Measurements from ENCODE around the gene GHR. TPM values are rescaled to one million over a fixed set of nuclear protein-coding genes. Genes with fewer than 3 reads are reported as not detected.

The GHR gene
- total and polyA plus RNA-seq, 2 donors (not counting 3 experiments of a cell fraction or from before 2014, with no cell fraction given), result 0.27 to 0.28 TPM

- ChIA-PET POLR2A (no interaction called here), CTCF (interaction anchor here (0.6 to 3.2 kb wide), 2 partner anchors 10 to 370 kb away, joined by 3 to 11 read pairs; no protein-coding TSS in a partner anchor)
- Histone ChIP-seq H3K36me3 (ENCODE audit: control insufficient read depth in 2 of 2, extremely low read depth in 1 of 2, insufficient read depth in 2 of 2, low read length in 2 of 2) (no peaks in the 10 kb centered on the region), H3K79me2 (ENCODE audit: control insufficient read depth, insufficient read depth, low read length) (no peaks in the 10 kb centered on the region), H3K9me3 (replicated peaks; ENCODE audit: control insufficient read depth, insufficient read depth, low read length) (no peaks in the 10 kb centered on the region), H3K9ac (replicated peaks; ENCODE audit: extremely low read depth, insufficient read depth, low read length) (no peak overlapping the region), H4K20me1 (replicated peaks; ENCODE audit: control insufficient read depth, extremely low read depth, insufficient read depth, low read length) (no peaks in the 10 kb centered on the region), H3K9me1 (replicated peaks; ENCODE audit: control insufficient read depth, extremely low read depth, insufficient read depth, low read length) (no peaks in the 10 kb centered on the region), H2AFZ (ENCODE audit: low read depth, low read length) (no peak overlapping the region), H3K4me1 (ENCODE audit: control insufficient read depth, extremely low read depth, insufficient read depth, low read length) (no peaks in the 10 kb centered on the region), H3K4me3 (replicated peaks in 1 of 3; ENCODE audit: insufficient read depth in 1 of 3, low read depth in 1 of 3, low read length in 3 of 3) (no peak overlapping the region), H3K27ac (ENCODE audit: insufficient read depth, low read depth, low read length) (no peak overlapping the region), H3K4me2 (ENCODE audit: insufficient read depth, low read length) (no peak overlapping the region), H3K27me3 (ENCODE audit: control insufficient read depth in 2 of 2, insufficient read depth in 2 of 2, low read length in 2 of 2) (no peaks in the 10 kb centered on the region)
- no TSS peak for BruUV-seq (replicated peaks)
- TF ChIP-seq GATA2 (IDR thresholded peaks at IDR 0.05; ENCODE audit: insufficient read depth, insufficient read length, low read depth, low read length) (no peak), MAX (IDR thresholded peaks at IDR 0.05; ENCODE audit: insufficient read depth, insufficient read length) (no peak), POLR2AphosphoS5 (IDR thresholded peaks at IDR 0.05; ENCODE audit: insufficient read depth, low read depth, low read length) (no peak), MYC (IDR thresholded peaks at IDR 0.05; ENCODE audit: low read depth, low read length) (no peak), POLR2A (IDR thresholded peaks at IDR 0.05; ENCODE audit: low read depth, low read length) (no peak), JUN (IDR thresholded peaks at IDR 0.05; ENCODE audit: borderline replicate concordance, insufficient read depth, insufficient read length, low read depth) (no peak), FOS (IDR thresholded peaks at IDR 0.05; ENCODE audit: borderline replicate concordance, insufficient read depth, low read length) (no peak), EZH2 (IDR thresholded peaks at IDR 0.05; ENCODE audit: borderline replicate concordance, low read depth, low read length, severe bottlenecking) (no peak)
- intact Hi-C loops (cut with micrococcal nuclease) (no loop called here), dilution Hi-C loops (cut with MboI; ENCODE audit: extremely low pct_ligation_motif_present, low sequenced_read_pairs) (no loop called here)
- FAIRE-seq, result no peak
- DNase-seq (ENCODE audit: low read depth, low spot score), result no peak
These were observed 224.8 kb downstream of the GHR start for GRCh38 chr5:42648036-42648435.

GRCh38 chr5:42648915-42649314 lies 225.7 kb downstream of the GHR start:
- H3K4me3 ChIP-seq (replicated peaks in 1 of 3; ENCODE audit: insufficient read depth in 1 of 3, low read depth in 1 of 3, low read length in 3 of 3), result no peak overlapping the region
- no peaks in the 10 kb centered on the region for H3K9me1 ChIP-seq (replicated peaks; ENCODE audit: control insufficient read depth, extremely low read depth, insufficient read depth, low read length)
- no peak overlapping the region for H3K27ac ChIP-seq (ENCODE audit: insufficient read depth, low read depth, low read length)
- no peak overlapping the region for H3K4me2 ChIP-seq (ENCODE audit: insufficient read depth, low read length)
- no peak for FAIRE-seq
- H3K36me3 ChIP-seq (ENCODE audit: control insufficient read depth in 2 of 2, extremely low read depth in 1 of 2, insufficient read depth in 2 of 2, low read length in 2 of 2), result no peaks in the 10 kb centered on the region
- TF ChIP-seq POLR2A (IDR thresholded peaks at IDR 0.05; ENCODE audit: low read depth, low read length) (no peak), GATA2 (IDR thresholded peaks at IDR 0.05; ENCODE audit: insufficient read depth, insufficient read length, low read depth, low read length) (no peak), CTCF (IDR thresholded peaks at IDR 0.05; ENCODE audit: extremely low read depth in 1 of 2, insufficient read depth in 1 of 2, low read depth in 1 of 2, low read length in 2 of 2) (no peak), MAX (IDR thresholded peaks at IDR 0.05; ENCODE audit: insufficient read depth, insufficient read length) (no peak), POLR2AphosphoS5 (IDR thresholded peaks at IDR 0.05; ENCODE audit: insufficient read depth, low read depth, low read length) (no peak)
- POLR2A ChIA-PET, result no interaction called here
- H4K20me1 ChIP-seq (replicated peaks; ENCODE audit: control insufficient read depth, extremely low read depth, insufficient read depth, low read length), result no peaks in the 10 kb centered on the region
- H2AFZ ChIP-seq (ENCODE audit: low read depth, low read length), result no peak overlapping the region
- no peaks in the 10 kb centered on the region for H3K9me3 ChIP-seq (replicated peaks; ENCODE audit: control insufficient read depth, insufficient read depth, low read length)
- no peaks in the 10 kb centered on the region for H3K4me1 ChIP-seq (ENCODE audit: control insufficient read depth, extremely low read depth, insufficient read depth, low read length)
- CTCF ChIA-PET, result interaction anchor here (1.0 to 3.2 kb wide), 2 partner anchors 9 to 591 kb away, joined by 3 to 11 read pairs; no protein-coding TSS in a partner anchor
- H3K27me3 ChIP-seq (ENCODE audit: control insufficient read depth in 2 of 2, insufficient read depth in 2 of 2, low read length in 2 of 2), result no peaks in the 10 kb centered on the region
- no peak for DNase-seq (ENCODE audit: low read depth, low spot score)
- H3K79me2 ChIP-seq (ENCODE audit: control insufficient read depth, insufficient read depth, low read length), result no peaks in the 10 kb centered on the region
- dilution Hi-C loops (cut with MboI; ENCODE audit: extremely low pct_ligation_motif_present, low sequenced_read_pairs), result no loop called here
- no TSS peak for BruUV-seq (replicated peaks)
- no peak overlapping the region for H3K9ac ChIP-seq (replicated peaks; ENCODE audit: extremely low read depth, insufficient read depth, low read length)
- intact Hi-C loops (cut with micrococcal nuclease), result no loop called here
